HG03442 (cell line): Measurements from ENCODE around the gene TRIM15.

Experiments
- ATAC-seq: cut with Tn5 transposase; IDR thresholded peaks from one replicate; pipeline ENCODE4 v1.9.1; 2021; ENCODE audit warnings: mild to moderate bottlenecking, moderate library complexity; ENCODE audit not compliant: unreplicated experiment

The TRIM15 gene

GRCh38 chr6:30144811-30145210, 18.5 kb upstream of the TRIM15 start:
- no peak for ATAC-seq

- no peak for ATAC-seq
Measured at GRCh38 chr6:30145818-30146217, 17.5 kb upstream of the TRIM15 start.

- no peak for ATAC-seq
Measured at GRCh38 chr6:30147096-30147495, 16.2 kb upstream of the TRIM15 start.

GRCh38 chr6:30149234-30149633, 14.1 kb upstream of the TRIM15 start:
- no peak for ATAC-seq

GRCh38 chr6:30149858-30150550, 13.3 kb upstream of the TRIM15 start:
- no peak for ATAC-seq

GRCh38 chr6:30150671-30151395, 12.5 kb upstream of the TRIM15 start:
- ATAC-seq, result no peak

- no peak for ATAC-seq
Measured at GRCh38 chr6:30151580-30151979, 11.8 kb upstream of the TRIM15 start.

- ATAC-seq, result no peak
Measured at GRCh38 chr6:30152016-30152673, 11.2 kb upstream of the TRIM15 start.

- ATAC-seq, result no peak
Measured at GRCh38 chr6:30152910-30153610, 10.3 kb upstream of the TRIM15 start.

GRCh38 chr6:30154061-30154460, 9.3 kb upstream of the TRIM15 start:
- no peak for ATAC-seq

GRCh38 chr6:30154709-30155519, 8.4 kb upstream of the TRIM15 start:
- no peak for ATAC-seq

GRCh38 chr6:30155520-30156261, 7.7 kb upstream of the TRIM15 start:
- ATAC-seq, result no peak

GRCh38 chr6:30156262-30156599, 7.1 kb upstream of the TRIM15 start:
- no peak for ATAC-seq

GRCh38 chr6:30156774-30157173, 6.6 kb upstream of the TRIM15 start:
- no peak for ATAC-seq

- ATAC-seq, result no peak
Measured at GRCh38 chr6:30157581-30157980, 5.8 kb upstream of the TRIM15 start.

- ATAC-seq, result no peak
Measured at GRCh38 chr6:30157999-30158398, 5.3 kb upstream of the TRIM15 start.

- no peak for ATAC-seq
Measured at GRCh38 chr6:30158475-30159040, 4.8 kb upstream of the TRIM15 start.

GRCh38 chr6:30160008-30160784, 3.1 kb upstream of the TRIM15 start:
- no peak for ATAC-seq
